Activated CD4-positive, alpha-beta T cell treated with anti-CD3 and anti-CD28 coated beads, Interleukin-2, Interleukin-4, amounts not matched to agents 100 ng/mL and 50 ng/mL, durations not matched to agents 16 hours and 8 hours (primary cell): Measurements from ENCODE around the gene PABPN1L.

ENCODE experiments used
- DNase-seq: peaks from one replicate; pipeline ENCODE4 v3.0.0-alpha.2; 2020; ENCODE audit warnings: low spot score

PABPN1L gene

DNA sequence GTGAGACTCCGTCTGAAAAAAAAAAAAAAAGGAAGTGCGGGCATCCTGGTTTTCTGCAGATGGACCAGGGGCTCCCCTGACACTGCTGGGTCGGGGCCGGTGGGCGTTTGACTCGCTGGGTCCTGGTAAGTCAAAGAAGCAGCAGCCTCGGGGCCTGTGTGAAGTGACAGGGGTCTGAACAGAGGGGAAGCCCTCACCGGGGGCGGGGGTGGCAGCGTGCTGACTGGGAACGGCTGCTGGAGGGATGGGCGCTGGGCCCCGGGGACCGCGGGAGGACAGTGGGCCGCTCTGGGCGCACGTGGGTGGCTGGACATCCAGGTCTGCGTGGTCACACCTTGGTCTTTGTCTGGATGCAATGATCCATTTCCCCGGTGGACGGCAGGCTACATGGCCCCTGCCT, 17.9 kb downstream of the PABPN1L start:
- DNase-seq: no peak

- no peak for DNase-seq
Measured at GRCh38 chr16:88847654-88848053, 18.8 kb downstream of the PABPN1L start.

GRCh38 chr16:88846088-88846487, 20.4 kb downstream of the PABPN1L start:
- DNase-seq: no peak

DNA sequence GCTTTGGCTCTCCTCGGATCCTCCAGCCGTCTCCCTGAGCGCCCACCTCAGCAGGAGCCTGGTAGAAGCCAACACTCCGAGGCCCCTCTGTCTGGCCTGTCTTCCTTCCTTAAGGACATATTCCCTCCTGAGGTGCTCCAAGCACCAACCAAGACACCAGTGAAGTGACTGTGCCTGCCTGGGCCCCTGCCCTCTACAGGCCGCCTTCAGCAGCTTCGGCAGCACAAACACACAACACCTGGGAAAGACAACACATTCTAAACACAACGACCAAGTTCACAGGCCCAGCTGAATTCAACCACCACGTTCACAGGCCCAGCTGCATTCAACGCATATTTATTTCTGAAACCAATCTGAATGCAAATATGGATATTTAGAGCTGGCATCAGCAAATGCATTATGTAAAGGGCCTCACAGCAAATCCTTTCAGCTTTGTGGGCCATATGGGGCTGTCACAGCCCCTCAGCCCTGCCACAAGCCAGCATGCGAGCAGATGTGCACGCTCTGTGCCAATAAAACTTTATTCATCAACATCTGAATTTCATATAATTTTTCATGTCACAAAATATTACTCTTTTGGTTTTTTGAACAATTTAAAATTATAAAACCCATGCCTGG, 21.9 kb downstream of the PABPN1L start:
- no peak for DNase-seq

DNA sequence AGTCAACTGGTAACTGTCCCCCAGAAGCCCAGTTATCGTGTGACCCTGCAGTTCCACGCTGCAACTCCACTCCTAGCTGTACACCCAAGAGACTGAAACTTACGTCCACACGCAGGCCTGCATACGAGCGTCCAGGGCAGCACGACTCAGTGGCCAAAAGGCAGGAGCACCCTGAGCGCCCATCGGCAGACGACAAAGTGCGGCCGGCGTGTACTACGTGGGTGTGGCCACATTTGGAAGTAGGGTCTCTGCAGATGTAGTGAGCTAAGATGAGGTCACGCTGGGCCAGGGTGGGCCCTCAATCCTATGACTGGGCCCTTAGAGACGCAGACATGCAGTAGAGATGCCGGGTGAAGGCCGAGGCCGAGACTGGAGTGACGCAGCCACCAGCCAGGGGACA, 23.2 kb downstream of the PABPN1L start:
- no peak for DNase-seq

GRCh38 chr16:88842806-88843205, 23.7 kb downstream of the PABPN1L start:
- no peak for DNase-seq

DNA sequence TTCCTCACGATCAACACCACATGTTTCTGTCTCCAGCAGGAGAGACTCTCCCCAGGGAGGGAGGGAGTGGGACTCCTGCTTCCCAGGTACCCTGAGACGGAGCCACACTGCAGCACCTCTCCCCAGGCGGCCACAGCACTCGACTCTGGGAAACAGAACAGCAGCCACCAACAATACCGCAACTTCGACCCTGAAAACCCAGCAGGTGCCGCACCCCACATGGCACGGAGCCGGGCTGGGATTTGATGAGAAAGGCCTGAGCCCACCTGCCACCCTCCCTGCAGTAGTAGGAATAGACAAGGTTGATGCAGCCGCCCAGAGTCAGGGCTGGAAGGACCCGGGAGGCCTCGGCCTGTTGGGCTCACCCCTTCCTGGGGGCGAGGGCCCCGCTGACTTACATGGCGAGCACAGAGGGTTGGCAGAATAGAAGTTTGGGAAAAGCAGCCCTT, 24.1 kb downstream of the PABPN1L start:
- no peak for DNase-seq

- no peak for DNase-seq
Measured at GRCh38 chr16:88841521-88842307, 24.7 kb downstream of the PABPN1L start.

- no peak for DNase-seq
Measured at GRCh38 chr16:88840600-88841215, 25.8 kb downstream of the PABPN1L start.

- no peak for DNase-seq
Measured at GRCh38 chr16:88839745-88840599, 26.5 kb downstream of the PABPN1L start.

DNA sequence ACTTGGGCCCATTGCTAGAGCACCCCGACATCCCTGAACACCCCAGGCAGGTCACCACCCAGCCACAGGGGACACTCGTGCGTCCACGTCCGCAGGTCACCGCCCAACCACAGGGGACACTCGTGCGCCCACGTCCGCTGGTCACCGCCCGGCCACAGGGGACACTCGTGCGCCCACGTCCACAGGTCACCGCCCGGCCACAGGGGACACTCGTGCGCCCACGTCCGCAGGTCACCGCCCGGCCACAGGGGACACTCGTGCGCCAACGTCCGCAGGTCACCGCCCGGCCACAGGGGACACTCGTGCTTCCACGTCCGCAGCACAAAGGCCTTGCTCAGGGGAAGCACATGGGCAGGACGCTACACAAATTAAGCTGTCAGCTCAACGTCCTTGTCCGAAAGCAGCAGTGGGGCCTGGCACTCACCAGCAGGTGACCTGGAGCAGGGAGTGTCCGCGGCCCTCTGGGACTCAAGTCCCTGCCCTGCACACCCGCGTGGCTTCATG, 27.4 kb downstream of the PABPN1L start:
- no peak for DNase-seq

DNA sequence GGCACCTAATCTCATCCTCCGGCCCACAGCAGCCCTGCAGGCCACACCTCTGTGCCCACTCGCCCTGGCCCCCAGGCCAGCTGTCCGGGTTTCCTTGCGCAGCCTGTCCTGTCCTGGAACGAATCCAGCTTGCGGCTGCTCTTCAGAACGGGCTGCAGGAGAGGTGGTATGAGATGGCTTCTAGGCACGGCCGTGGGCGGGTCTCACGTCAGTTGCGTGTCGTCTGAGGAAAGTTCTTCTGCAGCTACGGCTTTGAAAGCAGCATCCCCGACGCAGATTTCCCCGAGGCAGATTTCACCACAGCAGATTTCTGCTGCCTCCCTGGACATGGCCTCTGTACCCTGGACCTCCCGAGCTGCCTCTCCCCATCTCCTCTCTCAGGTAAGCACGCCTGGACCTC, 27.9 kb downstream of the PABPN1L start:
- DNase-seq: no peak

GRCh38 chr16:88837806-88838205, 28.7 kb downstream of the PABPN1L start:
- DNase-seq: no peak

- no peak for DNase-seq
Measured at GRCh38 chr16:88836791-88837190, 29.7 kb downstream of the PABPN1L start.

- no peak for DNase-seq
Measured at GRCh38 chr16:88835818-88836217, 30.6 kb downstream of the PABPN1L start.

GRCh38 chr16:88835383-88835782, 31.1 kb downstream of the PABPN1L start:
- no peak for DNase-seq

- DNase-seq: no peak
Measured at GRCh38 chr16:88834670-88835069, 31.8 kb downstream of the PABPN1L start.

GRCh38 chr16:88833086-88833485, 33.4 kb downstream of the PABPN1L start:
- no peak for DNase-seq

DNA sequence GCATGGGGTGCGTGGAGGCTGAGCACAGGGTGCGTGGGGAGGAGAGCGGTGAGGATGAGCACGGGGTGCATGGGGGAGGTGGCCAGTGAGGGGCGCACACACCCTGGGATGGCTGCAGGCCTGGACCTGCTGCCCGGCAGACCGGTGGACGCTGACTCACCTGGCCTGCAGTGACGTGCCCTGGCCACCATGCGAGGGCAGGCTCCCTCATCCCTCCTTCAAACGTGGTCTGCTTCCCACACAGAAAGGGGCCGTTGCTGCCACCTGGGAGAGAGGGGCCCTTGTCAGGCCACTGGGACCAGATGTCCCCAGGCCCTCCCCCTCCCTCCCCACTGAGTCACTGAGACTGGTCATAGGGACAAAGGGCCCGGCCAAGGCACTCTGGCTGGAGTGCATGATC, 34.6 kb downstream of the PABPN1L start:
- DNase-seq: no peak

DNA sequence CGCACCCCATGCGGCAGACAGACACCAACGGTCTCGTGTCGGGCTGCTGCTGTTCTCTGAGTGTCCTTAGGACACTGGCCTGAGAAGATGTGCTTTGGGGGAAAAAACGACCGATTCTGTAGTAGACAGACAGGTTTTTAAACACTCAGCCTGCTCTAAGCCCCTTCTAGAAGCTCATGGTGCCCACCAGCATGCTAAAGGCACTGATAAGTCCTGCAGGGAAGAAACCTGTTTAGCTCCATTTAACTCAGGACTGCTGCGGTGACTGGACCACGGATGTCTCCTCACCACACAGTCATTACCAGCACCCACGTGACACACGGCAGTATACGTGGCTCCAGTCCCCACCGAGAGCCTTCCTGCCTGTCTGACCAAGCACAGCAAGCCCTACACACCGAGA, 35.7 kb downstream of the PABPN1L start:
- DNase-seq: no peak

DNA sequence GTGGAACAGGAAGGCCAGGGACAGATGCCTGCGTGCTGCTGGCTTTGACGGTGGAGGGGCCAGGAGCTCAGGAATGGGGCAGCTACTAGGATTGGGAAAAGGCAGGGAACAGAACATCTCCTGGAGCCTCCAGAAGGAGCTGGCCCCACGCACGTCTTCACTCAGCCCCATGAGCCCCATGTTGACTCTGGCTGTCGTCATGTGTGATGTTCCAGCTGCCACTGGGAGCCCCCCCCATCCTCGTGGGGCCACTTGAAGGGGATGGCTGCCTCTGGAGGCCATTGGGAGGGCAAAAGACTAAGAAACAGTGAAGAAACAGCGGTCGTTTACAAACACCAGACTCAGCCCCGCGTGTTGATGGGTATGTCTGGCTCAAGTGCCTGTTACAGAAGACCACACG, 36.2 kb downstream of the PABPN1L start:
- no peak for DNase-seq

GRCh38 chr16:88828711-88829110, 37.7 kb downstream of the PABPN1L start:
- no peak for DNase-seq
